ENCODE measurements around the gene CROCC2.

The CROCC2 gene

DNA sequence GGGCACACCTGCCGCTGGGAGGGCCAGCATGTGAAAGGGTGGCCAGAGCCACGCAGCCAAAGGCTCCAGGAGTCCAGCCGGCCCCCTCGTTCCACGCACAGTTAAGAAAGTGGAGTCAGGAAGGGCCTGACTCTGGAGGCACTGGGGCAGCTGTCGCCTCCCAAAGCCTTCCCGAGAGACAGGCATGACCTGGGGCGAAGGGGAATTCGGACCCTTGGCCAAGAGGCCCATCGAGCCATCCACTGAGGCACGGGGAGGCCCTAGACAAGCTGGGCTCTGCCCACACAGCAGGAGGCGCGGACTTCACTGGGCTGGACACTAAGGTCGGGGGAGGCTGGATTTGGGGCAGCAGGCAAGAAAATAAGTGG, 53.8 kb downstream of the CROCC2 start:
- DNase-seq = no peak

DNA sequence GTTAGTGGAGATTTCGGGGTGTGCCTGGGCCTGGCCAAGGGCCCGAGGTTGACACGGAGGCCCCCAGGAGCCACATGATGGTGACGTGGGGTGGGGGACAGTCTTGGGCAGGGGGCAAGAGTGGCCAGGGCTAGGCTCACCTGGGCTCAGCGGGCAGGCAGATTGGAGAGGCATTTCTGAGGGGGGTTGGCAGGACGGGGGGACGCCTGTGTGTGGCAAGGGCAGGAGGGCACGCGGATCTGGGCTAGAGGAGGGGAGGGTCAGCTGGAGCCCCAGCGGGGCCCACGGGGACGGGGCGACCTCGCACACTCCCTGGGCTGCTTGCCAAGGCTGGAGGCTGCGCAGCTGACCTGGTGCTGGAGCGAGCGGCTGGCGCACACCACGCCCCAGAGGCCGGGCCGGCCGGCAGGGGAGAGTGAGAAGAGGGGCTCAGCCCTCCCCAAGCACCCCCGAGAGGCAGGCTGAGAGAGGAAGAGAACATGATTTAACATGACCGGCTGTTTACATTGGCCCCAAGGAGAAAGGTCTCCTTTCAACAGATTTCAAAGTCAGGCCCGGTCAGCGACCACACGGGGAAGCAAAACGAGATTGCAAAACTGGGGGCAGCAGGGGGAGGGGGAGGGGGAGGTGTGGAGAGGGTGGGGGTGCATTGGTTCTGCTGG, 54.3 kb downstream of the CROCC2 start:
- peak; percentile 6 to 43 for DNase-seq

DNA sequence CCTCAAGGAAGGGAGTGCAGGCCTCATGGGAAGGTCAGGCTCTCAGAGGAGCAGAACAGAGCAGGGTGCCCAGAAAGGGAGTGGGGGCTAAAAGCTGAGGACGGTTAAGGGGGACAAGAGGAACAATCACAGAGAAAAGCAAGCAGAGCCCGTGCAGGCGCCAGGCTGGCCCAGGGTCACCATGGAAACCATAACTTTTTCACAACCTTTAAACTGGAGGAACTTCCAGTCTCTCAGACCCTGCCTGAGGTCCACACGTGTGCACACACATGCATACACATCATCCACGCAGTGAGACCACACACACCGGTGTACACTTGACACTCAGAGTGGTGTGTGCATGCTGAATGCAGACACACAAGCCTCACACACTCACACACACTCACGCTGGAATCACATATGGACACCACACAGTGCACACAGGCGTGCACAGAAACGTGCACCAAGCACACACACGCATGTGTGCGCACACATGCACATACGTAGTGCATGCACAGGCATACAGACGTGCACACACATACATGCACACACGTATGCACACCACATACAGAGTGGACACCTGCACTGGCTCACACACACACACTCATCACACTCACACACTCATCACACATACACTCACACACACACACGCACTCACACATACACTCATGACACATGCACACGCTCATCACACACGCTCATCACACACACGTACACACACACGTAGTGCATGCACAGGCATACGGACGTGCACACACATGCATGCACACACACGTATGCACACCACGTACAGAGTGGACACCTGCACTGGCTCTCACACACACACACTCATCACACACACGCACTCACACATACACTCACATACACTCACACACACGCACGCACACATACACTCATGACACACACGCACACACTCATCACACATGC, 55.1 kb downstream of the CROCC2 start:
- DNase-seq = no peak

DNA sequence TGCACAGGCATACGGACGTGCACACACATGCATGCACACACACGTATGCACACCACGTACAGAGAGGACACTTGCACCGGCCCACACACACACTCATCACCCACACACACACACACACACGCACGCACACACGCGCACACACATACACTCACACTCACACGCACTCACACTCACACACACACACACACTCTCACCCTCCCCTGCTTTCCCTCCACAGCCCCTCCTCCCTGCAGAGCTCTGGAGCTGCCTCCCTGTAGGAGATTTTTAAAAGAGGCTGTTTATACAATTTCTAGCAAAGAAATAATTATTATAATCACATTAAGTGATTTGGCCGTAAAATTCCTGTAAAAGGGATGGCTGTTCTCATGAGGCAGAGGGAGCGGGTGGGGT, 55.8 kb downstream of the CROCC2 start:
- DNase-seq = no peak

DNA sequence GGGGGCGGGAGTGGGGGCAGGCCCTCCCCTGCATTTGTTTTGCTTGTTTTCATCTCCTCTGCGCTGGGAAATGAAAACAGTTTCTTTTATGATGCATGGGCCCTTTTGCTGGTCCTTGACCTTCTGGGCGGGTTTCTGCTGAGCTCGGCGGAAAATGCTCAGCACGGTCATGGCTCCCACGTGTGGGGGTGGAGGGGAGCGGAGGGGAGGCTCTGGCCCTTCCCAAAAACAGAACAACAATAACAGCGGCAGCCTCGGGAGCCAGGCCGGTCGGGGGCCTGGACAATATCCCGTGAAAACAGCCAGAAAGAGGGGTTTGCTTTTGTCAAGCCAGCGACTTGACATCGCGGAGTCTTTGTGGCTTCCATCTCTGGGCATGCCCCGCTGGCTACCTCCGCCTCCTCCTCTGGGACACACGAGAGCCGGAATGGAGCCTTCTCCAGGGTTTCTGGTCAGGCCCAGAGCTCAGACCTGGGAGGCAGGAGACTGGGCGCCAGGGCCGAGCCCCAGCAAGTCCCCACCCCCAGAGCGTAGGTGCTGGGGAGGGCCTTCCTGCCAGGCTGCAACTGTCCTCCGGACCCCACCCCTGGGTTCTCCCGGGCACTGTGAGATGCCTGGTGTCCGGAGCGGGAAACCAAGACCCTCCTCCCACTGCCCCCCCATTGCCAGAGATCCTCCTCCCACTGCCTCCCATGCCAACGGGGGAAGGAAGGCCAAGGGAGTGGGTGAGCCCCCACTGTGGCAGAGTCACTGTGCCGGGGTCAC, 56.3 kb downstream of the CROCC2 start:
- DNase-seq = no peak

DNA sequence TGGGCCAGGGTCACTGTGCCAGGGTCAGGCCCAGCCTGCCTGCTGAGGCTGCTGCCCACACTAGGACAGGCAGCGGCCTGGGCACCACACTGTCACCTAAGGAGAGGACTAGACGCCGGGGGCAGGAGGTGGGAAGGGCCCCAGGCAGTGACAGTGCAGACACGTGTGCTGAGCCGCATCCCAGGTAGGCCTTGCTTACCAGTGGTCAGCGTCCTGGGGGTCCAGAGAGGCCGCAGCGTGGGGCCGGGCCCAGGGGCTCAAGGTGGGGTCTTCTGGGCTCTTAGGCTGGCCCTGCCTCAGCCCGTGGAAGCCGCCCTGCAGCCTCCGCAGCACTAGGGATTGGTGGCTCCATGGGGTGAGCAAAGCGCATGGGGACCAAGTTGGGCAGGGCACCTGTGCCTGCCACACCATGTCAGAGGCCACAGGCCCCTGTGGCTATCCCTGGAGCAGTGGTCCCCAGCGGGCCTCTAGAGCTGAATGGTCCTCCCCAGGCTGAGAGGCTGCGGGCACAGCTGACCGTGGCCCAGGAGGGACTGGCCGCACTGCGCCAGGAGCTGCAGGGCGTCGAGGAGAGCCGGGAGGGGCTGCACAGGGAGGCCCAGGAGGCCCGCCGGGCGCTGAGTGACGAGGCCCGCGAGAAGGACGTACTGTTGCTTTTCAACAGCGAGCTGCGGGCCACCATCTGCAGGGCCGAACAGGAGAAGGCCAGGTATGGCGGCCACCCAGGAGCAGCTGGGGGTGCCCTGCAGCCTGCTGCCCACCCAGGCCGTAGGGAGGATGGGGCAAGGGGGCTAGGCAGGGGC, 57.1 kb downstream of the CROCC2 start:
- DNase-seq = no peak

DNA sequence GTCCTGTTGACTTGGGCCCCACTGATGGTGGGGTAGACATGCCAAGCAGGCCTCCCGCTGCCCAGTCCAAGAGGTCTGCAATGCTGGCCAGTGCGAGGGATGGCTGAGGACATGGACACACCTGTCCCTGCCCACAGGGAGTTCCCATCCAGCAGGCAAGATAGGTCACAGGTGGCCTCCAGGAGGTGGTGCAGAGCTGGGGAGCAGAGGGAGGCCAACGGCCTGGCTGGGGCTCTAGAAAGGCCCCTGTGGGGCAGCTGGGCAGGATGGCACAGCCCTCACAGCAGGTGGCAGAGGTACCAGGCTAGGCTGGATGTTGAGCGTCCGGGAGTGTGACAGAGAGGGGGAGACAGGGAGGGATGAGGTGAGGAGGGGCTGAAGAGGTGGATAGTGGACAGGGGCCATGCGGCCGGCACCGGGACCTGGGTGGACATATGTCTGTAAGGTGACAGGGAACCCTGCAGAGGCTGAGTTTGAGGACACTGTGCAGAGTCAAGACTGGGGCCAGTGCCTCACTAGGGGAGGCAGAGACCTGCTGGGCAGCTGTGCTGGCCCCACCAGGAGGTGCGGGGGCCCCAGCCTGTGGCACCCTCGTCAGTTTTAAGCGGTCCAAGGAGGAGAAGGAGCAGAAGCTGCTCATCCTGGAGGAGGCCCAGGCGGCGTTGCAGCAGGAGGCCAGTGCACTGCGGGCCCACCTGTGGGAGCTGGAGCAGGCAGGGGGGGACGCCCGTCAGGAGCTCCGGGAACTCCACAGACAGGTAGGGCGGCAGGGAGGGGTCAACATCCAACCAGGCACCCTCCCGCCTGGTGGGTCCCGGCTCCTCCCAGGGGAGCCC, 58.0 kb downstream of the CROCC2 start:
- no peak for DNase-seq

DNA sequence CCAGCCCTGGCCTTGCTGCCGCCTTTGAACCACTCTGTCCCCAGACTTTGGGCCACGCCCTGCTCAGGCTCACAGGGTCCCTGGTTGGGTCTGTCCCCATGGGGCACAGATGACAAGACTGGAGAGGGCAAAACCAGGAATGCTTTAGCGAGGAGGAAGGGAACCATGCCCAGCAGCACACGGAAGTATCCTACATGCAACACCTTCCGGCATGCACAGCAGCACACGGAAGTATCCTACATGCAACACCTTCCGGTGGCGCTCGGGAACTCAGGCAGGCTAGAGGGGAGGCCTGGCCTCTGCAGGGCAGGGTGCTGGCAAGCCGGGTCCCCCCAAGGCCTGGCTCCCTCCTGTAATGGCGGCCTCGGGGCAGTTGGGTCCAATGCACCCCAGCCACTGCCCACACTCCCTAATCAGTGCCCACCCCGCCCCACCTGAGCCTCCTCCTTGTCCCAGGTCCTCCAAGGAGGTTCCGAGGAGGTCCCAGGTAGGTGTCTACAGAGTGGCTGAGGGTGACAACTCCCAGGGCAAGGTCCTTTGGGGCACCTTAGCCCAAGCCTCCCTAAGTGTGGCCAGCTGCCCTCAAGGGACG, 58.7 kb downstream of the CROCC2 start:
- no peak for DNase-seq

DNA sequence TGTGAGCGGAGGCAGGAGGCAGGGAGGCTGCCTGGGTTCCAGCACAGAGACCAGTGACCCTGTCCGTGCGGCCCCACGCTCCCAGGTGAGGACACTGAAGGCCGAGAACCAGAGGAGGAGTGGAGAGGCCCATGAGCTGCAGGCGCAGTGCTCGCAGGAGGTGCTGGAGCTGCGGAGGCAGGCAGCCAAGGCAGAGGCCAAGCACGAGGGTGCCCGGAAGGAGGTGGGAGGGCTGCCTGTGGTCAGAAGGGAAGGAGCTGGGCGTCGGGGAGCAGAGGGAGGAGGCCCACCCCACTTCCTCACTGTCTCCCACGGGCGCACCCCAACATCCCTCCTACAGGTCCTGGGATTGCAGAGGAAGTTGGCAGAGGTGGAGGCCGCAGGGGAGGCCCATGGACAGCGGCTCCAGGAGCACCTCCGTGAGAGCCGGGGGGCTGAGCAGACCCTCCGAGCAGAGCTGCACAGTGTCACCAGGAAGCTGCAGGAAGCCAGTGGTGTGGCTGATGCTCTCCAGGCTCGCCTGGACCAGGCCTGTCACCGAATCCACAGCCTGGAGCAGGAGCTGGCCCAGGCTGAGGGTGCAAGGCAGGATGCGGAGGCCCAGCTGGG, 59.3 kb downstream of the CROCC2 start:
- DNase-seq = no peak

DNA sequence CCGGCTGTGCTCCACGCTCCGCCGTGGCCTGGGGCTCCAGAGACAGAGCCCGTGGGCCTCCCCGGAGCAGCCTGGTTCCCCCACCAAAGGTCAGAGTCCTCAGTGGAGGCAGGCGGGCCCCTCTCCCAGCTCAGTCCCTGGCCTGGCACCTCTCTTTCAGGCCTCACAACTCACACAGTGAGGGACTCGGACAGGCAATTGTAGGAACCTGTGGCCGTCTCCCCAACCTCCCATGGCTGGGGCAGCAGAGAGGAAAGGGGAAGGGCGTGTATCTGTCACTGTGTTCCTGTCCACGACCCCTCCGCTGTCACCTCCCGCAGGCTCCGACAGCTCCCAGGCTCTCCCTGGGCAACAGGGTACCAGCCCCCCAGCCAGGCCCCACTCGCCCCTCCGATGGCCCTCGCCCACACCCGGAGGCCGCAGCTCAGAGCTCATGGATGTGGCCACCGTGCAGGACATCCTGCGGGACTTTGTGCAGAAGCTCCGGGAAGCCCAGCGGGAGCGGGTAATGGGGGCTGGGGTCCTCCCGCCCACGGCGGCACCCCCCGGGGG, 59.8 kb downstream of the CROCC2 start:
- DNase-seq = no peak

DNA sequence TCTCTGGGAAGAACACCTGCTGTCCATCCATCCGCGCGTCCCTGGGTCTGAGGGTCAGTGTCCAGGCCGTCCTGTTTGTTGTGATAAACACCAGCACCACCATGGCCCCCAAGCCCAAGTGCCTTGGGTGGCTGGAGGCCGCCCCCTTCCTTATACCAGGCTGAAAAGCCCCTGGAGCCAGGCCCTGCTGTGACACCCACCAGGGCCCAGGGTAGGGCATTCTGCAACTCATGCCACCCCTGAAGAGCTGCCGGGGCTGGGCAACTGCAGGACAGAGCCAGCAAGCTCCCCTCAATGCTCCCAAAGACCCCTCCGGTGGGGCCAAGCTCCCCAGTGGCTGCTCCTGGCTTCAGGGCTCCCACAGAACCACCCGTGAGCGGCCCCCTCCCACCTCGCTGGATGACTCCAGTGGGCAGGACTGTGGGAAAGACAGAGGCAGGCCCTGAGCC, 60.3 kb downstream of the CROCC2 start:
- DNase-seq = no peak

DNA sequence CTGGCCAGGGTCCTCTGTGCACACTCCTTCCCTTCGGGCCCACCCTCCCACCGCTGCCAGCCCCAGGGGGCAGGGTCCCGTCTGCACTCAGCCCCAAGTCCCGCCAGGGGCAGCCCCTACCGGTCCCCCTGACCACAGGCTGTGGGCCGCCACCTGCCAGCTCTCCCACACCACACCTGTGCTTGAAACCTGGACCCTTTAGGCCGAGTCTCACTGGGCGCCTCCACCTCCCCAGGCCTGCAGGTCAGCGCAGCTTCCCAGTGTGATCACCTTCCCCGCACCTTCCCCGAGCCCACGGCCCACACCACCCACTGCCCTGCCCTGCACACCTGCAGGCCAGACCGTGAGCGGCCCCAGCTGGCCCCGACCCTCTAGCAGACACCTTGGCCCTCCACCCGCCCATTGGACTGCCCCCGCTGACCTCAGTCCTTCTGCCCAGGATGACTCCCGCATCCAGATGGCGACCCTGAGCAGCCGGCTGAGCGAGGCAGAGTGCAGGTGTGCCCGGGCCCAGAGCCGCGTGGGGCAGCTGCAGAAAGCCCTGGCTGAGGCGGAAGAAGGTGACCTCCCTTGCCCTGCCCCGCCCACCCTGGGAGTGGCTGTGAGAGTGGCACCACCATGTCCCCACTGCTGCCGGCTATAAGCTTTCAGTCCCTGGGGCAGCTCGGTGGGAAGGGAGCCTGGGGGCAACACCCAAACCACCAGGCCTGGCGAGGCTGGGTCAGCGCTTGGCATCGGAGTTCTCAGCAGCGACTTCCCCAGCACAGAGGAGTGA, 61.0 kb downstream of the CROCC2 start:
- DNase-seq = peak; percentile 27 to 56

DNA sequence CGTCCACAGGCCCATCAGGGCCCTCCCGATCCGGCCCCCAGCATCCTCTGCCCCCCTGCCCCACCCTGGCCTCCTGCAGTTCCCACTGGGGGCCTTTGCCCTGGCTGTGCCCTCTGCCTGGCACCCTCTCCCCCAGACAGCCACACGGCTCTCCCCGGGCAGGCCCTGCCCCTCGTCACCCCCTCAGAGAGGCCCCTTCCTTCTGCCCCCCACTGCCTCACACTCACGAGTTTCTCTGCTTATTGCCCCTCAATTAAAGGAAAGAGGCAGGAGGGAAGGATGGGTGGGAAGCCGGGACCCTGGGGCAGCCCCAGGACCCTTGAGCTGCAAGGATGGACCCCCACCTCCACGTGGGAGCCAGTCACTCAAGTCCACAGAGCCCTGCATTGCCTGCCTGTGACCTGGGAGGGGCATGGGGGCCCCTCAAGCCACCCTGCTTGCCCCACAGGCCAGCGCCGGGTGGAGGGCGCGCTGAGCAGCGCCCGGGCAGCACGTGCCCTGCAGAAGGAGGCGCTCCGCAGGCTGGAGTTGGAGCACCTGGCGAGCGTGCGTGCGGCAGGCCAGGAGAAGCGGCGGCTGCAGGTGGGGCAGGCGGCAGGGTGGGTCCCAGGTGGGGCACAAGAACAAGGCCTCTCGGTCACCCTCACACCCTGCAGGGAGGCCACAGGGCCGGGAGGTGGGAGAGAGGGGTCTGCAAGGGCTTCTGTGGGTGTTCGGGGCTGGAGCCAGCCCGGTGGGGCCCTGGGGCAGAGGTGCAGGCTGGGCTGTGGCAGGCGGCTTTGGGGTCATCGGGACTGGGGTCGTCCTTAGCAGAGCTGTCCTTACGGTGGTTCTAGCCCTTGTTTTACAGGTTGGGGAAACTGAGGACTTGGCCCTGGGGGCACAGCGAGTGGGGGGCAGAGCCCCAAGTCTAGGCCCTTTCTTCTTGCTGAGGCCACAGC, 61.8 kb downstream of the CROCC2 start:
- no peak for DNase-seq

DNA sequence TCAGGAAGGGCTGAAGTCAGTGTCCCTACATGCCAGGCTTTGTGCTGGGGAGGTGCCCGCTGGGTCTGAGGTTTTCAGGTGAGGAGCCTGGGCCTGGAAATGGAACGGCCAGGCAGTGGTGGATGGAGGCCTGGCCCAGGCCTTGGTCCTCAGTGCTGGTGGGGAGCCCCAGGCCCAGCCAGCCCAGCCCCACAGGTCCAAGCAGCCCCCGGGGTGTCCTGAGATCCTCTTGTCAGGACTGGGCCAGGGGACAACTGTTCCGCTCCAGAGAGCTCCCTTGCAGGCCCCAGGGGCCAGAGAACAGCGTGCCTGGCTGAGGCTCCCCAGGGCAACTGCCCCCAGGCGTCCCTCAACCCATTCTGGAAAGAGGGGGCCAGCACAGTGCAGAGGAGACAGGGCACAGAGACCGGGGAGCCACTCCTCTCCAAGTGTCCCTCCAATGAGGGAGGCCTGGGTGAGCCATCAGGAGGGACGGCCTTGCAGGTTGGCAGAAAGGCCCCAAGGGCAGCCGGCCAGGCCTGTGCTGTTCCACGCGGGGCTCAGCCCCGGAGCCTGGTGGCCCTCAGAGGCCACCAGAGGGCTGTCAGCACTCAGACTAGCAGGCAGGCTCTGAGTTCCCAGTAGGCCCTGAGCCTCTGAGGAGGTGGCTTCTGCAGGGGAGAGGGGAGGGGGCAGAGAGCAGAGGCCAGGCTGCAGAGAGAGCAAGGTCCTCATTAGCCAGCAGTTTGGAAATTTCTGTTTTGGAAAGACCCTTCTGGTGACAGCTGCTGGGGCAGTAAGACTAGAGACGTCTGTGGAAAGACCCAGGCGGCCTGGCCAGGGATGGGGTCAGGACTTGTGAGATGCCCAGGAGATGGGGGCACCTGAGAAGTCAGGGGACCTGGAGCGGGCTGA, 62.8 kb downstream of the CROCC2 start:
- DNase-seq = no peak

DNA sequence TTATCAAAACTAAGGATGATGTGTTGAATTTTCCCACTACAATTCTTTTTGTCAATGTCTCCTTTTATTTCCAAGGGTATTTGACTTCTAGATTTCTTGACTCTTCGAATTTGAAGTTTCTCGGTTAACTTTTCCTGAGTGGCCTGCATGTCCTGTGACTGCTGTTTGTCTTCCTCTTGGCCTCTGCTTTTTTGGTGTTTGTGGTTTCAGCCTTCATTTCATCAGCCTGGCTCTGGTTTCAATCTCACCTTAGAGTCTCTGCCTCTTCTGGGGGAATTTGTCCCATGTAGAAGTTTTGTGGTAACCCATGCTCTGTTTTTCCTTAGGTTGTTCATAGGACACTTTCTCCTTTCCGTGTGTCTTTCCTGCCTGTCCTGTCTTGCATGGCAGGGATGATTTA, 64.0 kb downstream of the CROCC2 start:
- DNase-seq = no peak

DNA sequence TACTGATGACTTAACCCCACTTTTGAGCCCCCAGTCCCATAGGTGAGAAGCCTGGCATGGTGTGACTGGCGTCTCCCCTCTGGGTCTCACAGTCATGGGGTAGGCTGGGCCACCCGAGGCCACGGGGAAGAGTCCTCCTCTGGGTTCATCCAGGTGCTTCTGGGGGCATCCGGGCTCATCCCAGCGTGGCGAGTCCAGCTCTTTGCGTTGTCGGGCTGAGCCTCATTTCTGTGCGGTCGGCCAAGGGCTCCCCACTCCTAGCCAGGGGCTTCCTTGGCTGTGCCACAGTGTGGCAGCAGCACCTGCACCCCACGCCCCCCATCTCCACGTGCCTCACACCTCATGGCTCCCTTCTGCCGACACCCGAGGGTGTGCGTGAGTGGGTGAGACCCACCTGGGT, 64.7 kb downstream of the CROCC2 start:
- no peak for DNase-seq

DNA sequence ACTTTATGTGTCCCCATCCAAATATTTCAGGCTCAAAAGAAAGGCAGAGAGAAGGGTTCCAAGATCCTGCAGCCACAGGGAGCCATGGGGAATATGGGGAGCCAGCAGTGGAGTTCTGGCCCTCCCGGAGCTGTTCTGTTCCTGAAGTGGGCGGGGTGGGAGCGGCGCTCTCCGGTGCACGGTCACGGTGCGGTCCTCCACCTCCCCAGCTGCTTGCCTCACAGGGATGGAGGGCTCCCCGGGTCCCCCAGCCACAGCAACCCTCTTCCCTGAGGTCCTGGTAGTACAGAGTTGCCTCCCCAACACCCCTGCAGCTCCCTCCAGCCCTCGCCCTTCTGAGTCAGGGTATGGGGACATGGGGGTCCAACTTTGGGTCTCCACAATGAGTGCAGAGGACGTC, 66.1 kb downstream of the CROCC2 start:
- DNase-seq = no peak
